Uterus (tissue), 2 donors: ENCODE measurements around the gene NEUROD4.

Source experiments
- POLR2A ChIP-seq, 2 donors: fragments of 450-650 bp; IDR thresholded peaks; one replicate each; pipeline ENCODE4 v1.6.1; 2016; ENCODE audit warnings: antibody characterized with exemption in 2 of 2, mild to moderate bottlenecking in 1 of 2, moderate library complexity in 1 of 2
- TF ChIP-seq, protein P1 (sequence below), 4 experiments: fragments of 200-600 bp in 2 of 4; fragments of 450-650 bp in 2 of 4; sonication (generic) in 2 of 4; IDR thresholded peaks; one replicate each; pipeline ENCODE4 v1.5.1; 2016 to 2019; ENCODE audit warnings: antibody characterized with exemption in 4 of 4, mild to moderate bottlenecking in 2 of 4, moderate library complexity in 1 of 4

DNA sequence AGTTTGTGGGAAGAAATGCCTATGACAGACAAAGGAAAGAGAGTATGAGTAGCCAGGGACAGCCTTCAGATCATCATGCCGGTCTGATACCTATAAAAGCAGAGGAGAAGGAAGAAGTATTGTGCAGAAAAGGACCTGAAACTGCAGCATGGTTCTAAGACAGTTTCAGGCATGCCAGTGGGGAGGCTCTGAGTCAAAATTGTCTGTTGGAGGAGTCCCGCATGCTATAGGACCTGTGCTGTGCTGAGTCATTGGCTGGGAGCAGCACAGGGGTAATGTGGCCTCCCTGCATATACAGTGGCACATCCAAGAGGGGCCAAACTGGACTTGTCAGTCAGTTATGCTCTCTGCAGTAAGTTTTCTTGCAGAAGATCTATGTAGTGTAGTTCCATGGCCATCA is 40.7 kb downstream of the NEUROD4 start:
- TF ChIP-seq, protein P1, sequence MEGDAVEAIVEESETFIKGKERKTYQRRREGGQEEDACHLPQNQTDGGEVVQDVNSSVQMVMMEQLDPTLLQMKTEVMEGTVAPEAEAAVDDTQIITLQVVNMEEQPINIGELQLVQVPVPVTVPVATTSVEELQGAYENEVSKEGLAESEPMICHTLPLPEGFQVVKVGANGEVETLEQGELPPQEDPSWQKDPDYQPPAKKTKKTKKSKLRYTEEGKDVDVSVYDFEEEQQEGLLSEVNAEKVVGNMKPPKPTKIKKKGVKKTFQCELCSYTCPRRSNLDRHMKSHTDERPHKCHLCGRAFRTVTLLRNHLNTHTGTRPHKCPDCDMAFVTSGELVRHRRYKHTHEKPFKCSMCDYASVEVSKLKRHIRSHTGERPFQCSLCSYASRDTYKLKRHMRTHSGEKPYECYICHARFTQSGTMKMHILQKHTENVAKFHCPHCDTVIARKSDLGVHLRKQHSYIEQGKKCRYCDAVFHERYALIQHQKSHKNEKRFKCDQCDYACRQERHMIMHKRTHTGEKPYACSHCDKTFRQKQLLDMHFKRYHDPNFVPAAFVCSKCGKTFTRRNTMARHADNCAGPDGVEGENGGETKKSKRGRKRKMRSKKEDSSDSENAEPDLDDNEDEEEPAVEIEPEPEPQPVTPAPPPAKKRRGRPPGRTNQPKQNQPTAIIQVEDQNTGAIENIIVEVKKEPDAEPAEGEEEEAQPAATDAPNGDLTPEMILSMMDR (IDR thresholded peaks at IDR 0.05), result no peak
- TF ChIP-seq POLR2A (IDR thresholded peaks at IDR 0.05), result no peak
